Hematopoietic multipotent progenitor cell (in vitro differentiated cells): ENCODE data around the gene GNAS. TPM values are rescaled to one million over a fixed set of nuclear protein-coding genes. Genes with fewer than 3 reads are reported as not detected.
"Not testable (repeated sequence)": the region's sequence is repeated elsewhere in the genome, so short reads cannot be mapped to it uniquely, and the experiment has no call there.

ENCODE experiments used
- DNase-seq, 3 donors: peaks; one replicate each; pipeline ENCODE4 v3.0.0-alpha.2; 2011 to 2015; ENCODE audit warnings: low read depth in 2 of 3, low spot score in 2 of 3
- total RNA-seq: library from RNA; depleted of rRNA; stranded (reverse); fragments of >200 nt; gene quantifications from one replicate; pipeline ENCODE4 v1.2.3, GENCODE V29; 2012

GNAS gene
- total RNA-seq, 1 donor = 940 TPM

DNA sequence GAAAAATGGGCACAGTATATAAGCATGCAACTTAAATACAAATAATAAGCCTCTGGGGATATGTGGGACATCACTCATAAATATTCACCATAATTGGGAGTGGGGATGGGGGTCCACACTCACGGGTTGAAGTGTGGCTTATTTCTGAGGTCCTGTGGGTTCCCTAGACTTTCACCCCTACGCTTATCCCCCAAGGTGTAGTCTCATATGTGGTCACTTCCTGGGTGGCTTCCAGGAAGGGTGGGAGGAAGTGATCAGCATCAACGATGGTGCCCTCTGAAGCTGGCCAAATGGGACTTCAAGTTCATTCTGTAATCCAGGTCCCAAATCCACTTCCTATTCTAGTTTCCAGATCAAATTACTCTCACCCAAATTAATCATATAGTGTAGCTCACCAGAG lies 59.5 kb downstream of the GNAS start:
- DNase-seq = no peak

DNA sequence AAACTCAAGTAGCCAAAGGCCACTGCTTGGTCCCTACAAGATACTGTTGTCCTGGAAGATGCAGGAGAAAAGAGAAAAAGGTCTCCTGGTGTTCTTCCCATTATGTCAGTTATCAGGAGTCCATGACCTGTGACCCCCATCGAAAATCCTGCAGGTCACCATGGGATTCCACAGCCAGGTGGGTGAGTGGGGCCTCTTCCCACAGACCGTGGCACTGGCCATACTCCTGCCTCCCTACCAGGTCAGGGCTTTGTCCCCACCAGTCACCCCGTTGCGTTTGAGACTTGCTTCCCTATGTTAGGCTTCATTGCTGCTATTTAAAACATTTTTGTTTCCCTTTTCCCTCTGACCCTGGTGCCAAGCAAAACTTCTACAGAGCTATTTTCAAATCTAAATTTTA lies 60.6 kb downstream of the GNAS start:
- DNase-seq = no peak

DNA sequence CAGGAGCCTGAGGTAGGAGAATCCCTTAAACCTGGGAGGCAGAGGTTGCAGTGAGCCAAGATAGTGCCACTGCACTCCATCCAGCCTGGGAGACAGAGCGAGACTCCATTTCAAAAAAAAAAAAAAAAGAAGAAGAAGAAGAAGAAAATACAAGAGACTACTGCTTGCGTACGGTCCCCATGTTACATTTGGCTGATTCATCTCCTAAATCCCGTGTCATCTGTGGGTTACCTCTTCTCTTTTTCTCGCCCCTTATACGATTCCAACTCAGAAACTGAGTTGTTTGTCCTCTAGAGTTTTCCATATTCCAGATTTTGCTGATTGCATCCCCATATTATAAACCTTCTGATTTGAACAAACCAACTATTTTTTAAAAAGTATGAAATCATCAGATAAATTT lies 66.1 kb downstream of the GNAS start:
- DNase-seq = no peak

DNA sequence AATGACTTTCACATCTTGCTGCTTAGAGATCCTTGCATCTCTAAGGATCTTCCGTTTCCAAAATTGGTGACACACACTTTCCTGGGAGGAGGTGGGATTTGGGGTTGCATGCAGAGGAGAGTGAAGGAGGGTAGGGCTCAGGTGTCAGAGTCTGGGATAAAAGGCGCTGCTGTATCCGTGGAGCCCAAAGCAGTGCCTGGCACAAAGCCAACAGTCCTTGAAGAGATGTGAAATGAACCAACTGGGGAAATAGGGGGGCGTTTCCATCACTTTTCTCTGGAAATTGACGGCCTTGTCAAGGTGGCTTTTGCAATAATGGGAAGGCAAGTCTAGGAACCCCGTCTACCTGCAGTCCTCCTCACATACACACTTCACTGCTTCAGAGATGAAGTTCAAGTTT lies 69.0 kb downstream of the GNAS start:
- DNase-seq = no peak

DNA sequence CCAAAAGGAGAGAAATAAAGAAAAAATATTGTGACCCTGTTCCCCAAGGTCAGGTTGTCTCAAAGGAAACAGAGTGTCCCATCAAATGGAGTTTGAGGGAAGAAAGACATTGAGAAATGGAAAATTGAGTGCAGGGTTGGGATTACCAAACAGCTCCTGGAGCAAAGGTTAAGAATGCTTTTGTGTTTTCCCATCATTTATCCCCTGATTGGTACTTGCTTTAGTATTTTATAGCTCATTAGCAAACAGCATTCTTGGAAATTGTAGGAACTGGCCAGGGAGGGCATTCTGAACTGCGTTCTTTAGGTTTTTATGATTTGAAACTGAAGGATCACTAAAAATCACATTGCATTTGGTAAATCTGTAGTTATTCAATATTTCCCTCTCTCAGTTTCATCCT lies 69.5 kb downstream of the GNAS start:
- DNase-seq = no peak

DNA sequence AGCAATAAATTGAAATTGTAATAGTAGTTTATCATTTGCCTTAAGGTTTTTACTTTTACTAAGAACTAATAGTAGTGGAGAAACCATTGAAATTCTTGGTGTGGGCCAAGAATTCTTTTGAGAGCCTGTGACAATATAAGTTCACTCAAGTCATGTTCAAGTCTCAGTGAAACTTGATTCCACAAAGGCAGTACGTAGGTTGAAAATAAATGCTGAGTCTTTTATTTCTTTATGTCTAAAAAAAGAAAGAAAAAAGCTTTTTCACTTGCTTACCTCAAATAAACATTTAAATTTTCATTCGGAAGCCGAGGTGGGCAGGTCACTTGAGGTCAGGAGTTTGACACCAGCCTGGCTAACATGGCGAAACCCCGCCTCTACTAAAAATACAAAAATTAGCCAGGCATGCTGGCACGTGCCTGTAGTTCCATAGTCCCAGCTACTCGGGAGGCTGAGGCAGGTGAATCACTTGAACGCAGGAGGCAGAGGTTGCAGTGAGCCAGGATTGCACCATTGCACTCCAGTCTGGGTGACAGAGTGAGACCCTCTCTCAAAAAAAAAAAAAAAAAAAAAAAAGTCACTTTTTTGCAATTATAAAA lies 70.7 kb downstream of the GNAS start:
- no peak for DNase-seq

DNA sequence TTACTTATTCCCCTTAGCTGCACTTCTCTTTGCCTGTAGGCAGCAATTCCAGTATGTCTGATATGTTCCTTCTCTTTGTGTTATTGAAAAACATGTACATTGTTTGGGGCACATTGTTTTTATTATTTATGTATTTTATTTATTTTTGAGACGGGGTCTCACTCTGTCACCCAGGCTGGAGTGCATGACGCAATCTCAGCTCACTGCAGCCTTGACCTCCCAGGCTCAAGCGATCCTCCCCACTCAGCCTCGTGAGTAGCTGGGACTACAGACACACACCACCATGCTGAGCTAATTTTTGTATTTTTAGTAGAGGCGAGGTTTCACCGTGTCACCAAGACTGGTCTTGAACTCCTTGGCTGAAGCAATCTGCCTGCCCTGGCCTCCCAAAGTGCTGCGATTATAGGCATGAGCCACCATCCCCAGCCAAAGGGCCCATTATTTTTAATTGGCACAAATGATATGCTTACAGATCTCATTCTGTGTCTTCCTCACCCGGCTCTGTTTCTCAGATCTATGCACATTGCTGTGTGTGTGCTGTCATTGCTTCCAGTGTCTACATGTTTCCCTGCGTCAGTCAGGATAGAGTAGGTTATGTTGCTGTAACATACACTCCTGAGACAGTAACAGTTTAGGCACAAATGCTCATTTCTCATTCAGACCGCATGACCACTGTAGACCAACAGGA lies 74.4 kb downstream of the GNAS start:
- no peak for DNase-seq

DNA sequence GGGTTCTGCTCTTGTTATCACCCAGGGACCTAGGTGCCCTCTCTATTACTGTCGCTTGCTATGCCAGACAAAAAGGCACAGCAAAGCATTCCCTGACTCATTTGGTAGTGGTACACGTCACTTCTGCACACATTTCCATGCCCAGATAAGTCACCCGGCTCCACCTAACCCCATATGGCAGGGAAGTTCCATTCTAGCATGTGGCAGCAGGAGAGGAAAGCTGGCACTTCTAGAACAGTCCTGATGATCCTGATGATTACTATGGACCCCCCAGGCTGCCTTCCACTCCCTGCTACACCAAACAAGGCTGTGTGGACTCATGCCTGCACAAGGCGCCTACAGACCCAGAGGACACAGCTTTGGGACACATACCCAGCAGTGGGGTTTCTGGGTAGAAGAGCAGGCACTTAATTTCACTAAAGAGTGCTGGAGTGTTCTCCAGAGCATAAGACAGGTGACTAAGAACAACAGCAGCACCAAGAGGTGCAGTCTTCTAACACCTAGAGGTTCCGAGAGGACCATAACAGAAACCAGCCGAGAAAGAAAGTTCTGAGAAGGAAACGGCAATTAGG lies 75.1 kb downstream of the GNAS start:
- no peak for DNase-seq

DNA sequence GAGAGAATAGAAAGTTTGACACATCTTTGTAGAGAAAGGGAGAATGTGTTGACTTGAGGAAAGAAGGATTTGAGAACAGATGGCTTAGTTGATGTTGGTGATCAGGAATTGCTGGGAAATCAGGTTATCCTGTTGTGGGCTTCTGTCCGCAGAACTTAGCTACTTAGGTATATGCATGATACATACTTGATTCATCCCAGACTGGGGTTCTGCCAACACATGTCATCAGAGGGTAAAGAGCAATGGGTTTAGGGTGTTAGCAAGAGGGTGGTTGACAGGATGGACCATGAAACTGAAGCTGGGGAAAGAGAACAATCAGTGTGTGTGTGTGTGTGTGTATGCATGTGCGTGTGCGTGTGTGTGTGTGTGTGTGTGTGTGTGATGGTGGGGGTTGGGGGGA lies 78.0 kb downstream of the GNAS start:
- DNase-seq = no peak

DNA sequence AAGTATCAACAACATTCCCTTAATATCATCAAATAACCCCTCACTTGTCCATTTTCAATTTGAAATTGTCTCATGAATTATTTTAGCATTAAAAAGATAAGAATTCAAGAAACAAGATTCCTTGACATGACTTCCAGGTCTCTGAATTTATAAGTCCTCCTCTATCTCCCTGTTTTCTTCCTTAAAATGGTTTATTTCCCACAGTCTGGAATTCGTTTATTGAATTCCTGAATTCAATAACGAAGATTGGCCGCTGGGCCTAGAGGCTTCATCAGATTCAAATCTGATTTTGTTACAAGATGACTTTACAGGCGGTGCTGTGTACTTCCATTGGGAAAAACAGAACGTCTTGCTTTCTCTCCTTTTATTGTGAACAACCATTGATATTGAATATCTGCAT lies 79.7 kb downstream of the GNAS start:
- DNase-seq = no peak

DNA sequence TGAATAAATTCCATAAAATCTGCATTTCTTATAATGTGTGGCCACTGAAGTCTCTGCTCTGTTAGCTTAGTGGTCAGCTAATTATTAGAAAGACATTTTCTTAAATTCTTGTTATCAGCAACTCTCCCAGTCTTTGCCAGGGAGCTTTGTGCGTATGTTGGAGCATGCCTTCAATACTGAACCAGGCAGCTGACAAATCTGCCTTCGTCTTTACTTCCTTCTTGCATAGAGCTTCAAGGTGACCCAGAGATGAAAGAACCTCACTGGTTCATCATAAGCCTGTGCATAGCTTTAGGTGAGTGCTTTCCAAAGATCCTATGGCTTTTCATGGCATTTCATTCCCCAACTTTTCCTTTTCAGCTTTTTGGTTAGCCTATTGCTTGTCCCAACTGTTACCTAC lies 85.6 kb downstream of the GNAS start:
- DNase-seq = no peak

DNA sequence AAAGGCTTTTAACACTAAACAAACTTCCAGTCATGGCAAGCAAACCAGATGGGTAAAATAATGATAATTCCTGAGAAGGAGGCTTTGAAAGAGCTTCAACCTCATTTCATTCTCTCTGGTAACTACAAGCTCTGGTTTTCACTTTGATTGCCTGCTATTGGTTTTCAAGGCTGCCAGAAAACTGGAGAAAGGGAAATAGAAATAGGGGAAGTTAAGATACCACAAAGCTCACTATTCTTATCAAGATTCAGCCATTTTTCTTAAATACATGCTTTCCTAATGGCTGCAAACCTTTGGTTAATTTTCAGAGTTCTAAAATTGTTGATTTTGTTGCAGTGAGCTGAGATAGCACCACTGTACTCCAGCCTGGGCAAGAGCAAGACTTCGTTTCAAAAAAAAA lies 86.0 kb downstream of the GNAS start:
- peak in 2 of 3 donors; percentile 20 to 70 for DNase-seq

DNA sequence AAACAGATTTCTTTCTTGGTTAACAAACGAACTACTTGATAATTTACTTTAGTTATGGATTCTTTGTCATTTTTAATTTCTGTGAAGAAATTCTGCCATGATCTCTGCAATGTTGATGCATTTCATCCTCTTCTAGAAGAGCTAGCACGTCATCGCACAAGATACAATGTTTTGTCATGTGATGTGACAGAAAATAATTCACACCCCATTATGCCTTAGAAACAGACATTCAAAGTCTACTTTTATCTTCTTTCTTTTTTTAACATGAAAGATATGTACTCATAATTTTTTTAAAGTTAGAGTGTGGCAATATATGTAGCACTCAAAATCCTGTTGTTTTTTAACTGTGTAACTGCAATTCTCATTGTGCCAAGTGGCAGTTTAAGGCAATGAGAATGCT lies 89.0 kb downstream of the GNAS start:
- DNase-seq = no peak

DNA sequence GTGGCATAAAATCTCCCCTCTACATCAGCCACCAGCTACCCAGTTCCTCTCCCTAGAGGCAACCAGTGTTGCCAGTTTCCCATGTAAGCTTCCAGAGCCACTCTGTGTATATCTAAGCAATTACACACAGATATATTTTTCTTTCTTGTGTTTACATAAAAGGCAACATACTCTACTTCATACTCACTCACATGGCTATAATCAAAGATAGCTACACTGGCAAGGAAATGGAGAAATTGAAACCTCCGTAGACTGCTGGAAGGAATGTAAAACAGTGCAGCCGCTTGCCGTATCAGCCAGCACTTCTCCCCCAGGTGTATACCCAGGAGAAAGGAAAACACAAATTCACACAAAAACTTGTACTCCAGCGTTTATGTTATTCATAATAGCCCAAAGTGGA lies 90.0 kb downstream of the GNAS start:
- DNase-seq = no peak

DNA sequence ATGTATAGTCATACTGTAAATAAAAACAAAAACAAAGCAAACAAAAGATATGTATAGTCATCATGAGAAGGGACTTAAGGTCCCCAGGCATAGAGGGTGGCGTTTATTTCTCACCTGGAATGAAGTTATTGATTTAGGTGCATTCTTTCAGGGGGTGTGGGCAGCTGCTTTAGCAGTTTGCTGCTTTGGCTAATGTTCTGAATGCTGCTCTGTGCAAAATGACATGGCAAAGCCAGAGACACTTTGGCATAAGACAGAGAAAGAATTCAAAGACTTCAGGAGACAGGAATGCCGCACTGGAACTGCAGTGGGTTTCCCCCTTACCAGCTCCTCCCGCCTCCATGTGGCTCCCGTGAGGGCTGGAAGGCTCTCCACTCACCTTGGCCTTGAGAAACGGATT lies 92.1 kb downstream of the GNAS start:
- DNase-seq = no peak

DNA sequence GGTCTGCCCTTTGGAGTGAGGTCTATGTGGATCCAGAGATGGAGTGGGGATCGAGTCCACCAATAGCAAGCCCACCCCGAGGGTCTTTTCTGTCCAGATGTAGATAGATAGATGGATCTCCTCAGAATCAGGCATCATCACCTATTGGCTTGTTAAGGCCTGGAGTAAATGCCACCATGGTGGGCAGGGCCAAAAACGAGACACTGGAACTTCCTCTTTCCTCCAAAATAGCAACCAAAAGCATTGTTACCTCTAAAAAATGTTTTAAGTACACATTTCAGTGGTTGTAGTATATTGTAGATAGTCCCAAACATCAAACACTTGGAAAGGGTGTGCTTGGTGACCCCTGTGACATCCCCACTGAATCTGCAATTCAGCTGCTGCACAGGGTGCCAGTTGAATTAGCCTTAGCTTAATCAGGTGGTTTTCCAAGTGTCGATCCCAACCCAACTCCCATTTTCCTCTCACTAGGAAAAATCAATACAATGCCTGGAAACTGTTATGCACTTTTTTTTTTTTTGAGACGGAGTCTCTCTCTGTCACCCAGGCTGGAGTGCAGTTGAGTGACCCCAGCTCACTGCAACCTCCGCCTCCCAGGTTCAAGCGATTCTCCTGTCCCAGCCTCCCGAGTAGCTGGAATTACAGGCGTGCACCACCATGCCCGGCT lies 93.6 kb downstream of the GNAS start:
- DNase-seq = peak in 2 of 3 donors; percentile 3 to 49

DNA sequence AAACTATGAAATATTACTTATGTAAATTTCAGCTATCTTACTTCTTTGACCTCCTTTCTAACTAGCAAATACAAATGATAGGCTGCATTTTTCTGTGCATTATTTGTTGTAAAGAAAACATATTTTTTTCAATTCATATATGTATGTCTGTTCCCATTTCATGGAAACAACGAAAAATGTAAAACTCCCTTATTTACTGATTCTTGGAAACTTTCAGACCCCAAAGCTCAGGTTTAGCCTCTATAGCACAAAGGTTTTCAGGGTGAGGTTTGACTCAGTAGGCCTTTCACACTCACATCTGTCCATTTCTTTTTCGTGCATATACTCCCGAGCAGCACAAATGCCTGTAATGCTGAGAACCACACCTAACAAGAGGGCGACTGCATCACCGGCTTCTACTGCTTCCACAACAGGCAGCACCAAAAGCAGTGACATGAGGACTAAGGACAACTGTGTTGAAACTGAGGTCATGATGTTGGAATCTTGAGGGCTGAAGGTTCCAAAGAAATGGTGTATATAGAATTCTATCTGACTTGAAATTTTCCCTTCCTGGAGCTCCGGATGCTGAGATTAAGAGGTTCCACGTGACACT lies 95.4 kb downstream of the GNAS start:
- not testable (repeated sequence) for DNase-seq

DNA sequence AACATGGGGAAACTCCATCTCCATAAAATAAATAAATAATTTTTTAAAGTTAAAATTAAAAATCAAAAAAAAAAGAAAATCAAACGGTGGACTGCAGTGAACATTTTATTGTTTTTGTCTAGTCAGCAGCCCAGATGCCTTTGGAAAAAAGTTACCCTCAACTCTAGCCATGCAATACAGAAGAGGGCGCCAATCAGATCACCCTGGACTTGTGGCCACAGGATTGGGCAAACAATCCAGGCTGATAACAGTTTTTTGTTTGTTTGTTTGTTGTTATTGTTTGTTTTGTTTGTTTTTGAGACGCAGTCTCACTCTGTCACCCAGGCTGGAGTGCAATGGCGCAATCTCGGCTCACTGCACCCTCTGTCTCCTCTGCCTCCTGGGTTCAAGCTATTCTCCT lies 98.1 kb downstream of the GNAS start:
- no peak for DNase-seq

DNA sequence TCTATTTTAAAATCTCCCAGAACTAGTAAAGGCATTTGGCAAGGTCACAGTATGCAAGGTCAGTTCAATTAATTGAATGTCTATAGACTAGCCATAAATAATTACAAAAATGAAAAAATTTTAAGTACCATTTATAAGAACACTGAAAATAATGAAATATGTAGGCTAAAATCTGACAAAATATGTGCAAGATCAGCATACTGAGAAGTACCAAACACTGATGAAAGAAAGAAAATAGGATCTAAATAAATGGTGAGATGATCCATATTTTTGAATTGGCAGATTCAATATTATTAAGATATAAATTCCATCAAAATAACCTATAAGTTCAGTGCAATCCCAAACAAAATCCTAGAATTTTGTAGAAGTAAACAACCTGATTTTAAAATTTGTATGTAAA lies 100.5 kb downstream of the GNAS start:
- DNase-seq = no peak

DNA sequence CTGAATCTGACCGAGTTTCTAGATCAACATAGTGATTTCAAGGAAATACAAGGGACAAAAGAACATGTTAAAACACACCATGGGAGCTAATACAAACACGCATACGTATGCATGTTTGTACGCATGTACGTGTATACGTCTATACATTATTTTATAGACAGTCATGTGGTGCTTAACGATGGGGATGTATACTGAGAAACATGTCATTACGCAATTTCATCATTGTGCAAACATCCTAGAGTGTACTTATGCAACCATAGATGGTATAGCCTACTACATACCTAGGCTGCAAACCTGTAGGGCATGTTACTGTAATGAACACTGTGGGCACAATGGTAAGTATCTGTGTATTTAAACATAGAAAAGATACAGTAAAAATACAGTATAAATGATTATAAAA lies 103.6 kb downstream of the GNAS start:
- DNase-seq = no peak

DNA sequence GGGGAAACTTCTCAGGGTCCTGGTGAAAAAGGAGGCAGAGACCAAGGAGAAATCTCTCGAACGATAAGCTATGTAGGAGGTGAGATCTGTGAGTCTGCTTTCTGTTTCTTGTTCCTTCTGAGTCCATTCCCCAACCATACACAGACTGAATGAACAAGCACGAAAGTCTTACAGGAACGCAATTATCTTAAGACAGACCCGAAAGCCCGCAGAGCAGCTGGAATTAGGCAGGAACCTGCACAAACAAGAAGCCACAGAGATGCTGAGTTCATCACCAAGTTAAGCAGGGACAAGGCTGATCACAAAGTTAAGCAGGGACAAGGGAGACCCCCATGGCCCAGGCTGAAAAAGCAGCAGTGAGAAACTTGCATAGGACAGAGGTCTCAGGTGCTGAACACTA lies 107.1 kb downstream of the GNAS start:
- DNase-seq = no peak
